Activated CD4-positive, alpha-beta T cell treated with anti-CD3 and anti-CD28 coated beads, Interleukin-2, amount 10 ng/mL, durations not matched to agents 24 days and 14 days (primary cell): ENCODE results near the gene NEGR1. TPM values are rescaled to one million over a fixed set of nuclear protein-coding genes. Genes with fewer than 3 reads are reported as not detected.

Experiments used
- DNase-seq: peaks from one replicate; pipeline ENCODE4 v3.0.0; 2022
- H3K27ac Mint-ChIP-seq: one replicate; pipeline ENCODE4 v1.8.0; 2022; ENCODE audit warnings: mild to moderate bottlenecking, mixed read lengths
- H3K27me3 Mint-ChIP-seq: one replicate; pipeline ENCODE4 v1.8.0; 2022; ENCODE audit warnings: mixed read lengths
- H3K36me3 Mint-ChIP-seq: one replicate; pipeline ENCODE4 v1.8.0; 2022; ENCODE audit warnings: low read depth, mild to moderate bottlenecking, mixed read lengths
- H3K4me1 Mint-ChIP-seq: one replicate; pipeline ENCODE4 v1.8.0; 2021; ENCODE audit warnings: mixed read lengths
- H3K4me3 Mint-ChIP-seq: one replicate; pipeline ENCODE4 v1.8.0; 2022; ENCODE audit warnings: mild to moderate bottlenecking, moderate library complexity, mixed read lengths
- H3K9me3 Mint-ChIP-seq: one replicate; pipeline ENCODE4 v1.8.0; 2021; ENCODE audit warnings: mixed read lengths
- intact Hi-C: fragments of 100-400 bp; cut with micrococcal nuclease; formaldehyde crosslinking; loops from one replicate; pipeline ENCODE4 v1.15.1; 2023
- total RNA-seq: library from RNA; stranded (reverse); gene quantifications from 2 replicates; pipeline ENCODE4 v1.2.3, GENCODE V29; 2022

NEGR1 gene
- total RNA-seq, result not detected in 2 replicates

- H3K27ac Mint-ChIP-seq, result peak within 1 kb of the TSS; percentile 38
- H3K9me3 Mint-ChIP-seq, result no peaks in the 10 kb centered on the region
- H3K27me3 Mint-ChIP-seq, result peaks cover 39% of the 10 kb centered on the region
- H3K4me1 Mint-ChIP-seq, result peaks cover 5% of the 10 kb centered on the region
- DNase-seq, result peak; percentile 88
- no peak within 1 kb of the TSS for H3K4me3 Mint-ChIP-seq
- no peaks in the 10 kb centered on the region for H3K36me3 Mint-ChIP-seq
- intact Hi-C loops, result loop anchor here (10.0 kb wide), 1 partner anchor 1198 kb away; the partner anchor contains the start of gene ZRANB2
These were observed at the start of gene NEGR1 for GRCh38 chr1:72282271-72283021. Gene NEGR1 (minus strand): TSS chr1:72282539.

DNA sequence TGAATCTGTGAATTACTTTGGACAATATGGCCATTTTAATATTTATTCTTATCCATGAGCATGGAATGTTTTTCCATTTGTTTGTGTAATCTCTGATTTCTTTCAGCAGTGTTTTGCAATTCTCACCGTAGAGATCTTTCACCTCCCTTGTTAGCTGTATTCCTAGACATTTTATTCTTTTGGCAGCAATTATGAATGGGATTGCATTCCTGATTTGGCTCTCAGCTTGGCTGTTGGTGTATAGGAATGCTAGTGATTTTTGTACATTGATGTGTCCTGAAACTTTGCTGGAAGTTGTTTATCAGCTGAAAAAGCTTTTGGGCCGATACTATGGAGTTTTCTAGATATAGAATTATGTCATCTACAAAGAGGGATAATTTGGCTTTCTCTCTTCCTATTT is 44.2 kb upstream of the NEGR1 start:
- Mint-ChIP-seq H3K4me1 (no peaks in the 10 kb centered on the region), H3K4me3 (no peak overlapping the region), H3K9me3 (no peaks in the 10 kb centered on the region), H3K27me3 (no peaks in the 10 kb centered on the region), H3K36me3 (no peaks in the 10 kb centered on the region), H3K27ac (no peak overlapping the region)
- intact Hi-C loops, result no loop called here
- DNase-seq, result no peak

GRCh38 chr1:72324451-72324850 is 42.1 kb upstream of the NEGR1 start:
- intact Hi-C loops, result no loop called here
- no peaks in the 10 kb centered on the region for H3K36me3 Mint-ChIP-seq
- H3K4me1 Mint-ChIP-seq, result no peaks in the 10 kb centered on the region
- no peak overlapping the region for H3K4me3 Mint-ChIP-seq
- no peak for DNase-seq
- no peak overlapping the region for H3K27ac Mint-ChIP-seq
- no peaks in the 10 kb centered on the region for H3K27me3 Mint-ChIP-seq
- H3K9me3 Mint-ChIP-seq, result no peaks in the 10 kb centered on the region

DNA sequence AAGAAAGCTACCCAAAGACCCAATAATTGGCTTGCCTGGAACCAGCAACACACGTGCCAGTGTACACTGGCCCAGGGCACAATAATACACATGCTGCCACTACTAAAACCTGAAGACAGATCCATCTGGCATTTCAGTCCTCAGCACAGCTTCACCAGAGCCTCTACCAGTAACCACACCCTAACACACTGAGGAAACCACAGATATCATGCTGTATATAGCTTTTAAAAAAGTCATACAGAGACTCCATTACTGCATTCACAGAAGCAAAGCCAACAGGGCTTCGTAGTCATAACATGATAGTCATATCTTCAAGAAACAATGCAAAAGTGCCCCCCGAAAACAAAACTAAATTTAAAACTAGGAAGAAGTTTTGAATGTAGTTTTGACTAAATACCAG is 40.6 kb upstream of the NEGR1 start:
- intact Hi-C loops, result no loop called here
- no peak for DNase-seq
- H3K9me3 Mint-ChIP-seq, result no peaks in the 10 kb centered on the region
- no peaks in the 10 kb centered on the region for H3K4me1 Mint-ChIP-seq
- no peak overlapping the region for H3K4me3 Mint-ChIP-seq
- no peaks in the 10 kb centered on the region for H3K27me3 Mint-ChIP-seq
- no peaks in the 10 kb centered on the region for H3K36me3 Mint-ChIP-seq
- H3K27ac Mint-ChIP-seq, result no peak overlapping the region

DNA sequence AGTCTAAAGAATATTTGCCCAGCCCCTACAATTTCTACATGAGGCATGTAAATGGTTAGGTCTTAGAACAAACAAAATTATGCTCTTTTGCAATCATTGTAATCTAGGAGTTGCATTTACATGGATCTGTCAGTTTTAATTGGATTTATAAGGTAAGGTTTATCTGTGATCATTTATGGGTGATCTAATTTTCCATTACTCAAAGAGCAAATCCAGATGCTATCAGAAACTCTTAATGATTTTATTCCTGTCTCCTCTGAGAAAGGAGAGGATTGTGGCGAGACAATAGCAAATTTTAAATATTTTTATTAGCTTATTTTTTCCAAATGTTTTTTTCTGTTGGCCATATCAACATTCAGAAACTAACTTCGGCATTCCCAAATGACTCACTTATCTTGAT is 14.2 kb upstream of the NEGR1 start:
- H3K36me3 Mint-ChIP-seq, result no peaks in the 10 kb centered on the region
- intact Hi-C loops, result no loop called here
- H3K4me1 Mint-ChIP-seq, result no peaks in the 10 kb centered on the region
- H3K4me3 Mint-ChIP-seq, result no peak overlapping the region
- no peak for DNase-seq
- no peak overlapping the region for H3K27ac Mint-ChIP-seq
- H3K9me3 Mint-ChIP-seq, result no peaks in the 10 kb centered on the region
- no peaks in the 10 kb centered on the region for H3K27me3 Mint-ChIP-seq

- DNase-seq, result no peak
- H3K4me3 Mint-ChIP-seq, result no peak overlapping the region
- no peaks in the 10 kb centered on the region for H3K36me3 Mint-ChIP-seq
- peaks cover 9% of the 10 kb centered on the region for H3K27me3 Mint-ChIP-seq
- no peaks in the 10 kb centered on the region for H3K9me3 Mint-ChIP-seq
- H3K4me1 Mint-ChIP-seq, result no peaks in the 10 kb centered on the region
- H3K27ac Mint-ChIP-seq, result no peak overlapping the region
- intact Hi-C loops, result loop anchor here (1.0 to 10.0 kb wide), 2 partner anchors 9 to 1204 kb away; partner anchors contain the start of gene ZRANB2
These were observed 6.5 kb upstream of the NEGR1 start for GRCh38 chr1:72288886-72289285.

GRCh38 chr1:72286401-72286800 is 4.1 kb upstream of the NEGR1 start:
- no peaks in the 10 kb centered on the region for H3K36me3 Mint-ChIP-seq
- peaks cover 5% of the 10 kb centered on the region for H3K4me1 Mint-ChIP-seq
- H3K9me3 Mint-ChIP-seq, result no peaks in the 10 kb centered on the region
- no peak overlapping the region for H3K4me3 Mint-ChIP-seq
- intact Hi-C loops, result loop anchor here (10.0 kb wide), 1 partner anchor 1202 kb away; the partner anchor contains the start of gene ZRANB2
- DNase-seq, result no peak
- H3K27me3 Mint-ChIP-seq, result peaks cover 21% of the 10 kb centered on the region
- no peak overlapping the region for H3K27ac Mint-ChIP-seq

DNA sequence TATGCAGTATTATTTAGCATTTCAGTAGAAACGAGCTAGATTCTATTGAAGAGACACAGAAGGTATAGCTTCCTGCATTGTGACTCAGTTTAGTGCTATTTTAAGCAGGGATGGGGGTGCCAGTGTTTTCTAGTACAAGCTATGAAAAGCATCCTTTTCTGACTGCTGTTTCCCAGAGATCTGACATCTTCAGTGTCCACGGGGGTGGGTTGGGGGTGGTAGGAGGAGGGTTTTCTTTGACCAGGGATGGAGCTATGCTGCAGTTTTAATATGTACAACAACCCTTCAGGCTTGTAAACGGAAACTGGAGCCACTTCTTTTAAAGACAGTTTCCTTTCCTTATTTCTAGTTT is 2.7 kb upstream of the NEGR1 start:
- Mint-ChIP-seq H3K4me3 (no peak overlapping the region), H3K36me3 (no peaks in the 10 kb centered on the region), H3K9me3 (no peaks in the 10 kb centered on the region), H3K27ac (no peak overlapping the region), H3K27me3 (peaks cover 33% of the 10 kb centered on the region), H3K4me1 (peaks cover 5% of the 10 kb centered on the region)
- no peak for DNase-seq
- intact Hi-C loops, result loop anchor here (10.0 kb wide), 1 partner anchor 1200 kb away; the partner anchor contains the start of gene ZRANB2

GRCh38 chr1:72284348-72285073 is 2.2 kb upstream of the NEGR1 start:
- intact Hi-C loops, result loop anchor here (10.0 kb wide), 1 partner anchor 1200 kb away; the partner anchor contains the start of gene ZRANB2
- peak; percentile 60 for DNase-seq
- H3K4me3 Mint-ChIP-seq, result no peak overlapping the region
- no peak overlapping the region for H3K27ac Mint-ChIP-seq
- no peaks in the 10 kb centered on the region for H3K36me3 Mint-ChIP-seq
- H3K27me3 Mint-ChIP-seq, result peaks cover 35% of the 10 kb centered on the region
- peaks cover 5% of the 10 kb centered on the region for H3K4me1 Mint-ChIP-seq
- H3K9me3 Mint-ChIP-seq, result no peaks in the 10 kb centered on the region

DNA sequence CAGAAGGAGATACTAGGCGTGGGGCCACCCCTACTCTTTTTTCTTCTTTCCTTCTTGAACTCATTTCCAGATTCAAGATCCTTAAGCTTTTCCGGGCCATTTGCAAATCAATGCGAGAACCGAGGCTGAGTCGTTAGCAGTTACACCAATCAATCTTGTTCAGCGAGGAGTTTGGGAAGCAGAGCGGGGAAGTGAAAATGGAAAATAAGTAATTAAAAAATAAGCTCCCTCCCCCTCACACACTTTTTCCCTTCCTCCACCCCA is 1.7 kb upstream of the NEGR1 start:
- H3K27ac Mint-ChIP-seq, result no peak overlapping the region
- no peaks in the 10 kb centered on the region for H3K36me3 Mint-ChIP-seq
- no peaks in the 10 kb centered on the region for H3K9me3 Mint-ChIP-seq
- intact Hi-C loops, result loop anchor here (10.0 kb wide), 1 partner anchor 1199 kb away; the partner anchor contains the start of gene ZRANB2
- no peak overlapping the region for H3K4me3 Mint-ChIP-seq
- no peak for DNase-seq
- peaks cover 38% of the 10 kb centered on the region for H3K27me3 Mint-ChIP-seq
- H3K4me1 Mint-ChIP-seq, result peaks cover 5% of the 10 kb centered on the region

DNA sequence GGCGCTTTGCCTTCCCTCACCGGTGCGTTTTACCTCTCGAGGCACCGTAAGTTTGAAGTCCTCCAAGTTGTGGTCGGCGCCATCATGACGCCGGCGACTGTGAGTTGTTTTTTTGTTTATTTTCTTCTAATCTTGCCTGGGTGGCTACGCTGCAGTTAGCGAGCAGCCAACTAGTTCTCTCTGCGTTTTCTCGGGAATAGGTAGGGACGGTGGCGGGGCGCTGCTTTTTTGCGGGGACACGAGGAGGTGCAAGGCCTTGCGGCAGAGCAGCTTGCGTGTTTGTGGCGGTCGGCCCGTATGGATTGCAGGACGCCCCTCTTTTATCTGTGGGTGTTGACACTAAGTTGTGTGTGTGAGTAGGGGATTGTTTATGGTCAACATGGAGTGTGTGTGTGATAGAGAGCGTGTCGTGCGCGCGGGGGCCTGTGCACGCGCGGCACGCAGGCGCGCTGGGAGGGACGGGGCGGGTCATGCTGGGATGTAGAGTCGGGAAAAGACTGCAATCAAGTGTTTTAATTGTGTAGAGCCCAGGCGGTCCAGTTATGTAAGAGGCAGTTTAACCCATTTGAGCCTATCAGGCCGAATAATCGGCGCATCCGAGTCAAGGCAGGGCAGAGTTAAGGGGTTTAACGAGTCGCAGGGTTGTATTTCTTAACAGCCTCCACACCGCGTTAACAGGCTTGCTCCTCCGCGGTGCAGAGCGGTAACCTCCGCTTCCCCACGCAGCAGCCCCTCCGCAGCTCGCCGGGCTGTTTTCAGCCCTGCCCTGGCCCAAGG is 1.2 kb upstream of the NEGR1 start:
- intact Hi-C loops, result loop anchor here (10.0 kb wide), 1 partner anchor 1199 kb away; the partner anchor contains the start of gene ZRANB2
- H3K36me3 Mint-ChIP-seq, result no peaks in the 10 kb centered on the region

GRCh38 chr1:72283022-72283306 is 625 bp upstream of the NEGR1 start:
- H3K4me1 Mint-ChIP-seq, result peaks cover 5% of the 10 kb centered on the region
- H3K27me3 Mint-ChIP-seq, result peaks cover 39% of the 10 kb centered on the region
- no peaks in the 10 kb centered on the region for H3K36me3 Mint-ChIP-seq
- DNase-seq, result peak; percentile 53
- intact Hi-C loops, result loop anchor here (10.0 kb wide), 1 partner anchor 1198 kb away; the partner anchor contains the start of gene ZRANB2
- H3K27ac Mint-ChIP-seq, result no peak overlapping the region
- H3K4me3 Mint-ChIP-seq, result no peak overlapping the region
- no peaks in the 10 kb centered on the region for H3K9me3 Mint-ChIP-seq

More for the DNA sequence above, 1.2 kb upstream of the NEGR1 start:
- Mint-ChIP-seq H3K27ac (no peak overlapping the region), H3K4me3 (no peak overlapping the region), H3K9me3 (no peaks in the 10 kb centered on the region), H3K4me1 (peaks cover 5% of the 10 kb centered on the region), H3K27me3 (peaks cover 38% of the 10 kb centered on the region)
- peak; percentile 67 for DNase-seq

- Mint-ChIP-seq H3K36me3 (no peaks in the 10 kb centered on the region), H3K9me3 (no peaks in the 10 kb centered on the region), H3K4me1 (peaks cover 5% of the 10 kb centered on the region), H3K4me3 (no peak overlapping the region), H3K27me3 (peaks cover 39% of the 10 kb centered on the region), H3K27ac (no peak overlapping the region)
- peak; percentile 58 for DNase-seq
- intact Hi-C loops, result loop anchor here (10.0 kb wide), 1 partner anchor 1197 kb away; the partner anchor contains the start of gene ZRANB2
These were observed 585 bp downstream of the NEGR1 start for GRCh38 chr1:72281637-72282270.
